Suprapubic skin (tissue), 4 donors: ENCODE results near the gene CNBD2. TPM values are rescaled to one million over a fixed set of nuclear protein-coding genes. Genes with fewer than 3 reads are reported as not detected.
A peak's percentile ranks its signal among the peaks of the same experiment; 100 is the strongest.
"Not testable (repeated sequence)": the region's sequence is repeated elsewhere in the genome, so short reads cannot be mapped to it uniquely, and the experiment has no call there.

ENCODE experiments used
- DNase-seq, 2 donors: peaks; one replicate each; pipeline ENCODE4 v3.0.0-alpha.2; 2019; ENCODE audit warnings: low spot score in 2 of 2
- H3K27ac ChIP-seq: fragments of 200-600 bp; sonication (generic); one replicate; pipeline ENCODE4 v1.5.1; 2019
- H3K27me3 ChIP-seq: fragments of 200-600 bp; sonication (generic); one replicate; pipeline ENCODE4 v1.5.1; 2019
- H3K36me3 ChIP-seq: fragments of 200-600 bp; sonication (generic); one replicate; pipeline ENCODE4 v1.5.1; 2019
- H3K4me1 ChIP-seq: fragments of 200-600 bp; sonication (generic); one replicate; pipeline ENCODE4 v1.5.1; 2019
- H3K4me3 ChIP-seq: fragments of 200-600 bp; sonication (generic); one replicate; pipeline ENCODE4 v1.5.1; 2019; ENCODE audit warnings: mild to moderate bottlenecking
- H3K9me3 ChIP-seq: fragments of 200-600 bp; sonication (generic); one replicate; pipeline ENCODE4 v1.5.1; 2019
- EP300 ChIP-seq: sonication (generic); formaldehyde crosslinking; IDR thresholded peaks from one replicate; pipeline ENCODE4 v1.6.1; 2017; ENCODE audit warnings: antibody characterized with exemption
- POLR2A ChIP-seq, 2 donors: fragments of 450-650 bp; IDR thresholded peaks; one replicate each; pipeline ENCODE4 v1.6.1; 2017; ENCODE audit warnings: antibody characterized with exemption in 2 of 2, mild to moderate bottlenecking in 2 of 2, moderate library complexity in 2 of 2
- POLR2AphosphoS5 ChIP-seq, 3 donors: sonication (generic); formaldehyde crosslinking; IDR thresholded peaks; one replicate each; pipeline ENCODE4 v1.6.1; 2017; ENCODE audit warnings: antibody characterized with exemption in 3 of 3
- WGBS: methylation state at CpG from one replicate; pipeline ENCODE4 v1.1.5; 2018; 5-methylcytosine and 5-hydroxymethylcytosine counted together
- total RNA-seq, 4 donors: library from RNA; depleted of rRNA; stranded (reverse); fragments of >200 nt; gene quantifications; one replicate each; pipeline ENCODE4 v1.1.0, GENCODE V29; 2016
- TF ChIP-seq, protein P1 (sequence below), 2 donors: fragments of 200-600 bp in 1 of 2; fragments of 450-650 bp in 1 of 2; sonication (generic) in 1 of 2; IDR thresholded peaks; one replicate each; pipeline ENCODE4 v1.5.1; 2016 to 2019; ENCODE audit warnings: antibody characterized with exemption in 2 of 2, mild to moderate bottlenecking in 1 of 2, moderate library complexity in 1 of 2

Gene CNBD2
- total RNA-seq, 4 donors from 2014 or later = 6.4 to 19.7 (median 10.3) TPM

DNA sequence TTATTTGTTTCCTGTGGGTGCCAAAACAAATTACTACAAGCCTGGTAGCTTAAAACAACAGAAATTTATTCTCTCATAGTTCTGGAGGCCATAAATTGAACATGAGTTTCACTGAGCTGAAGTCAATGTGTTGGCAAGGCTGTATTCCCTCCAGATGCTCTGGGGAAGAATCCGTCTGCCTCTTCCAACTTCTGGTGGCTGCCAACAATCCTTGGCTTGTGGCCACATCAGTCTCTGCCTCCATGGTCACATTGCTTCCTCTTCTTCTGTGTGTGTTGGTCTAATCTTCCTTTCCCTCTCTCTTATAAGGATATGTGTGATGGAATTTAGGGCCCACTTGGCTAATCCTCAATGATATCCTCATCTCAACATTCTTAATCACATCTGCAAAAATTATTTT is 93.4 kb downstream of the CNBD2 start:
- no peak overlapping the region for H3K4me3 ChIP-seq
- peaks cover 24% of the 10 kb centered on the region for H3K4me1 ChIP-seq
- 14% methylated on average over 1 of the region's 1 CpG for WGBS

DNA sequence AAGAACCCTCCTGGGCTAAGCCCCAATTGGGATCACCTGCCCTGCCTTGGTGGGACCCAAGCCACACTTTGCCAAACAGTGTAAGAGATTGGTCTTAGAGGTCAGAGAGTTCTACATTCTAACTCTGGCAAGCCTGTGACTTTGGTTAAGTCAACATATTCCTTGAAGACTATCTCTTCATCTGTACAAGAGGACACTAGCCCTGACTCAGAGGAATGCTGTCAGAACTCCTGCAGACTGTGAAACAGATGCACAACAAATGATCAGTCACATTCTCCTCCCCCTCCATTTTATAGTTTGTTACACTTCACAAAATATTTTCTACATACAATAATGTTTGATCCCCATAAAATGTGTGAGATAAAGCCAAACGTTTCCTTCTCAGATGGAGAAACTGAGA is 94.4 kb downstream of the CNBD2 start:
- Histone ChIP-seq H3K27me3 (no peaks in the 10 kb centered on the region), H3K4me1 (peaks cover 25% of the 10 kb centered on the region), H3K9me3 (no peaks in the 10 kb centered on the region), H3K36me3 (no peaks in the 10 kb centered on the region), H3K27ac (no peak overlapping the region), H3K4me3 (no peak overlapping the region)
- TF ChIP-seq POLR2AphosphoS5 (IDR thresholded peaks at IDR 0.05) = no peak
- TF ChIP-seq, protein P1, sequence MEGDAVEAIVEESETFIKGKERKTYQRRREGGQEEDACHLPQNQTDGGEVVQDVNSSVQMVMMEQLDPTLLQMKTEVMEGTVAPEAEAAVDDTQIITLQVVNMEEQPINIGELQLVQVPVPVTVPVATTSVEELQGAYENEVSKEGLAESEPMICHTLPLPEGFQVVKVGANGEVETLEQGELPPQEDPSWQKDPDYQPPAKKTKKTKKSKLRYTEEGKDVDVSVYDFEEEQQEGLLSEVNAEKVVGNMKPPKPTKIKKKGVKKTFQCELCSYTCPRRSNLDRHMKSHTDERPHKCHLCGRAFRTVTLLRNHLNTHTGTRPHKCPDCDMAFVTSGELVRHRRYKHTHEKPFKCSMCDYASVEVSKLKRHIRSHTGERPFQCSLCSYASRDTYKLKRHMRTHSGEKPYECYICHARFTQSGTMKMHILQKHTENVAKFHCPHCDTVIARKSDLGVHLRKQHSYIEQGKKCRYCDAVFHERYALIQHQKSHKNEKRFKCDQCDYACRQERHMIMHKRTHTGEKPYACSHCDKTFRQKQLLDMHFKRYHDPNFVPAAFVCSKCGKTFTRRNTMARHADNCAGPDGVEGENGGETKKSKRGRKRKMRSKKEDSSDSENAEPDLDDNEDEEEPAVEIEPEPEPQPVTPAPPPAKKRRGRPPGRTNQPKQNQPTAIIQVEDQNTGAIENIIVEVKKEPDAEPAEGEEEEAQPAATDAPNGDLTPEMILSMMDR (IDR thresholded peaks at IDR 0.05) = no peak
- no peak for TF ChIP-seq EP300
- no peak for TF ChIP-seq POLR2A (IDR thresholded peaks at IDR 0.05)
- no peak for DNase-seq
- WGBS = 50% methylated on average over 1 of the region's 1 CpG

More for the DNA sequence above, 93.4 kb downstream of the CNBD2 start:
- no peak for DNase-seq
- Histone ChIP-seq H3K27ac (no peak overlapping the region), H3K9me3 (no peaks in the 10 kb centered on the region), H3K27me3 (no peaks in the 10 kb centered on the region), H3K36me3 (no peaks in the 10 kb centered on the region)
- TF ChIP-seq POLR2A (IDR thresholded peaks at IDR 0.05) (no peak), EP300 (no peak)
- TF ChIP-seq, protein P1 (IDR thresholded peaks at IDR 0.05) = no peak

DNA sequence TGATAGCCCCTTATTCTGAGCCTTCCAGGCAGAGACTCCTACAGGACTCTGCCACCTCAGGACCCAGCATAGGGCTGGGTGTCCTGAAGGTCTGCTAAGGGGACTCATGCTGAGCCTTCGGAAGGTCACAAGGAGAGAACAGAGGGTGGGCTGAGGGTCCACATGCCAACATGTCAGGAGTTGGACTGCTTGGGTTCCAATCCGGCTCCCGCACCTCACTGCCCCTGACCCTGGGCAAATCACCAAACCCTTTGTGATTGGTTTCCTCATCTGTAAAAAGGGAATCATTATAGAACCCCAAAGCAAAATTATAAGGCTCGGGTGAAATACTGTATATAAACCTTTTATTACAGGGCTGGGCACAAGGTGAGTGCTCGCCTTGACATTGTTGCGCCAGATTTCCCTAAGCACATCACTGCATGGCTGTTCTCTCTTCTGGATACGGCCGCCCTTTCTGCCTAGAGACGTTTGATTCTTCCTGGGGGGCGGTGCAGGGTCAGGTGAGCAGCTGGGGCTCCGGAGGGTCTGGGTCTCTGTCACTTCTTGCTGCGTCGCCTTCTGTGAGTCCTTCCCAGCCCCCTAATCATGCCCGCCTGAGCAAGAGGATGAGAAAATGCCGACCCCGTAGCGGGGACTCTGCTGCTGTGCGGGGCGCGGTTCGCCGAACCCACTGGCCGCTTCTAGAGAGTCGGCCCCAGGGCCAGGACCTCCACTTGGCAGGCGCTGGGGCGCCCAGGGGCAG is 95.7 kb downstream of the CNBD2 start:
- Histone ChIP-seq H3K9me3 (no peaks in the 10 kb centered on the region), H3K27ac (no peak overlapping the region), H3K4me1 (peaks cover 25% of the 10 kb centered on the region), H3K27me3 (no peaks in the 10 kb centered on the region), H3K36me3 (no peaks in the 10 kb centered on the region), H3K4me3 (peak overlapping the region; percentile 61)
- TF ChIP-seq POLR2A (IDR thresholded peaks at IDR 0.05) = no peak
- no peak for TF ChIP-seq EP300
- WGBS = 62% methylated on average over 10 of the region's 26 CpGs
- no peak for DNase-seq

DNA sequence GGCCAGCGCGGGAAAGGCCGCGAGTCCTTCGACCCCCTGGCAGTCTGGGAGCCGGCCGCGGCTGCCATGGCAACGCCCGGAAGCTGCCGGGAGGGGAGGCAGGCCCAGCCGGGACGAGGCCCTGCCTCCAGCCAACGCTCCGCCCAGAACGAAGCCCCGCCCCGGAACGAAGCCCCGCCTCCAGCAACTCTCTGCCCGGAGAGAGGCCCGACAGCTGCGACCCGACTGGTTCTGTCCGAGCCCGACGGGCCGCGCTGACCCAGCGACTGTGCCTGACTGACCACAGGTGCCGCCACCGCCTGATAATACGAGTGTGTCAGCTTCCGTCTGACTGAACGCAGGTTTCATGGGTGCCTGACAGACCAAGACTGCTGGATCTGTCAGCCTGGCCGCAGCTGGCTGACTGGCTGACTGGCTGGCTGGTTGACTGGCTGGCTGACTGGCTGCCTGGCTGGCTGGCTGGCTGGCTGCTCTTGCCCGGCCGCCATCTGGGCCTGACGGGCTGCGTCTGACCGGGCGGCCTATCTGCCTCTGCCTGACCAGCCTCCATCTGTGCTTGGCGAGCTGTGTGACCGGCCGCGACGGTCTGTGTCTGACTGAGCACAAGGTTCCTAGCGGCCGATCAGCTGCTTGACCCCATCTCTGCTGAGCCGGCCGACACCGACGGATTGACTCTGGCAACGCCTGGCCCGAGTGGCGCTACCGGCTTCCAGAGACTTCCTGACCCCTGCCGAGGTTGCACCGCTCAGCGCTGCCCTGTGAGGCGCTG is 96.5 kb downstream of the CNBD2 start:
- TF ChIP-seq, protein P1 (IDR thresholded peaks at IDR 0.05) = no peak
- TF ChIP-seq POLR2AphosphoS5 (IDR thresholded peaks at IDR 0.05) (peak in 1 of 3 donors; percentile 7), EP300 (no peak), POLR2A (IDR thresholded peaks at IDR 0.05) (peak in 1 of 2 donors; percentile 81)
- H3K4me1 ChIP-seq = peaks cover 25% of the 10 kb centered on the region
- H3K4me3 ChIP-seq = peak overlapping the region; percentile 61
- H3K27ac ChIP-seq = peak overlapping the region; percentile 80
- peak; percentile 97 for DNase-seq
- WGBS = 1% methylated on average over 16 of the region's 61 CpGs
- H3K27me3 ChIP-seq = no peaks in the 10 kb centered on the region
- H3K9me3 ChIP-seq = no peaks in the 10 kb centered on the region
- no peaks in the 10 kb centered on the region for H3K36me3 ChIP-seq

DNA sequence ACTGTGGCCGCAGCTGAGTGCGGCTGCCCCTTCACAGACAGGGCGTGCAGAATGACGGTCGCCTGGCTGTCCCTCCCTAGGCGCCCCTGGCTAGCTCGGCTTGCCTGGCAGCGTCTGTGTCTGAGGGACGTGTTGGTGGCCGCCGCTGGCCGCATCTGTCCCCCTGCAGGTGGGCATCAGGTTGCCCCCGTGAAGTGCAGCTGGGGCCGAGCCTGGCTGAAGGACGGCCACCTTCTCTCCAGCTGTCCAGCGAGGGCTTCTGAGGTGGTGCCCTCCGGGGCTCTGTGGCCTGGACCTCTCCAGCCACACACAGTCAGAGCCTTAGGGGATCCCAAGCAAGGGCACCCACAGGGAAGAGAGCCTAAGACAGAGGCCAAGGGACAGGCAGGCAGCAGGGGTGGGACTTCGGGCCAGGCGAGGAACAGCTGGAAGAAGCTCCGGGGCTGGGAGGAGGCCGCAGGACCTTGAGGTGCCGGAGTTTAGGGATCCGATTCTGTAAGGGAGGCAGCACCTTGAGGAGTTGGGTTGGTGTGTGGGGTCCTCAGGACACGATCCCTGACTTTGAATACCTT is 97.1 kb downstream of the CNBD2 start:
- Histone ChIP-seq H3K4me1 (peaks cover 25% of the 10 kb centered on the region), H3K4me3 (peak overlapping the region; percentile 61), H3K27me3 (no peaks in the 10 kb centered on the region), H3K27ac (peak overlapping the region; percentile 80), H3K36me3 (no peaks in the 10 kb centered on the region), H3K9me3 (no peaks in the 10 kb centered on the region)
- DNase-seq = no peak
- WGBS = 52% methylated on average over 15 of the region's 24 CpGs
- TF ChIP-seq POLR2A (IDR thresholded peaks at IDR 0.05) = no peak

DNA sequence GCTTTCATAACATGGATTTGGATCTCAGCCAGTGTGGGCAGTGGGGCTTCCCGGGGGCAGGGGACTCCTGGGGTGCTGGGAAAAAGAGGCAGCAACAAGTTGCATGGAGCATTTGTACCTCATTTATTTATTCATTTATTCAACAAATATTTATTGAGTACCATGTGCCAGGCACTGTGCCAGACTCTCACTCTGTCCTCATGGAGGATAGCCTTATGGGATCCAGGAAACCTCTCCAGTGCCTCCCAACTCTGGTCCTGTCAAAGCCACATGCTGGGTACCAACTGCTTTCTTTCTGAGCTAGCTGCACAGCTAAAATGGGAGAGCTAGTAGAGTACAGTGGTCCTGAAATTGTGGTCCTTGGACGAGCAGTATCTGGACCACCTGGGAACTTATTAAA is 98.4 kb downstream of the CNBD2 start:
- 65% methylated on average over 2 of the region's 2 CpGs for WGBS
- Histone ChIP-seq H3K9me3 (no peaks in the 10 kb centered on the region), H3K4me1 (peaks cover 25% of the 10 kb centered on the region), H3K4me3 (no peak overlapping the region), H3K36me3 (no peaks in the 10 kb centered on the region), H3K27me3 (no peaks in the 10 kb centered on the region), H3K27ac (no peak overlapping the region)
- DNase-seq = no peak
- no peak for TF ChIP-seq EP300
- TF ChIP-seq POLR2AphosphoS5 (IDR thresholded peaks at IDR 0.05) = no peak
- no peak for TF ChIP-seq POLR2A (IDR thresholded peaks at IDR 0.05)
- TF ChIP-seq, protein P1 (IDR thresholded peaks at IDR 0.05) = no peak

DNA sequence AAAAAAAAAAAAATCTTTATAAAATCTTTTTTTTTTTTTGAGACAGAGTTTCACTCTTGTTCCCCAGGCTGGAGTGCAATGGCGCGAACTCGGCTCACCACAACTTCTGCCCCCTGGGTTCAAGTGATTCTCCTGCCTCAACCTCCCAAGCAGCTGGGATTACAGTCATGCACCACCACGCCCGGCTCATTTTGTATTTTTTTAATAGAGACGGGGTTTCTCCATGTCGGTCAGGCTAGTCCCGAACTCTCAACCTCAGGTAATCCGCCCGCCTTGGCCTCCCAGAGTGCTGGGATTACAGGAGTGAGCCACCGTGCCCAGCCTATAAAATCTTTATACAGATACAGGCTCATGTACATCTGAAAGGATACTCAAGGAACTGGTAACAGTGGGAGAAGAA is 100.1 kb downstream of the CNBD2 start:
- DNase-seq, H3K27me3 ChIP-seq, H3K9me3 ChIP-seq, H3K36me3 ChIP-seq, H3K4me3 ChIP-seq, H3K27ac ChIP-seq: not testable (repeated sequence)
- 92% methylated on average over 11 of the region's 11 CpGs for WGBS
- peaks cover 25% of the 10 kb centered on the region for H3K4me1 ChIP-seq
